ENCODE data around the gene SRSF5.

The SRSF5 gene

DNA sequence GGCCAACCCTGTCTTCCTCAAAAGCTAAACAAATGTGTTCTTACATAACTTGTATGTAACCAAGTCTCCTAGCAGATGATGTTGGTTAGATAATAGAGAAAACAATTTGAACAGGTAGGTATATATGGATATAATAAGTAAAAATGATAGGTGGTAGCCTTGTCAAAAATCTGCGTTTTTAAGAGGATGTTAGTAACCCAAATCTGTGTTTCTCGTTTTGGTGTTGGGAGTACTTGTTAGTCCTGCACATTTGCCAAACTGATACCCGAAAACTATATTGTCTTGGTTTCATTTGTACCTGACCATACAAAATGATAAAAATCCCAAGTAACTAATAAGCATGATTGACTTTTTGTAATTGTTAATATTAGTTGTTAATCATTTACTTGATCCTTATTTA lies 8.1 kb downstream of the SRSF5 start:
- TF ChIP-seq, protein P1, sequence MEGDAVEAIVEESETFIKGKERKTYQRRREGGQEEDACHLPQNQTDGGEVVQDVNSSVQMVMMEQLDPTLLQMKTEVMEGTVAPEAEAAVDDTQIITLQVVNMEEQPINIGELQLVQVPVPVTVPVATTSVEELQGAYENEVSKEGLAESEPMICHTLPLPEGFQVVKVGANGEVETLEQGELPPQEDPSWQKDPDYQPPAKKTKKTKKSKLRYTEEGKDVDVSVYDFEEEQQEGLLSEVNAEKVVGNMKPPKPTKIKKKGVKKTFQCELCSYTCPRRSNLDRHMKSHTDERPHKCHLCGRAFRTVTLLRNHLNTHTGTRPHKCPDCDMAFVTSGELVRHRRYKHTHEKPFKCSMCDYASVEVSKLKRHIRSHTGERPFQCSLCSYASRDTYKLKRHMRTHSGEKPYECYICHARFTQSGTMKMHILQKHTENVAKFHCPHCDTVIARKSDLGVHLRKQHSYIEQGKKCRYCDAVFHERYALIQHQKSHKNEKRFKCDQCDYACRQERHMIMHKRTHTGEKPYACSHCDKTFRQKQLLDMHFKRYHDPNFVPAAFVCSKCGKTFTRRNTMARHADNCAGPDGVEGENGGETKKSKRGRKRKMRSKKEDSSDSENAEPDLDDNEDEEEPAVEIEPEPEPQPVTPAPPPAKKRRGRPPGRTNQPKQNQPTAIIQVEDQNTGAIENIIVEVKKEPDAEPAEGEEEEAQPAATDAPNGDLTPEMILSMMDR (conservative IDR thresholded peaks at IDR 0.05; ENCODE audit: low read length), result no peak
- no peak for TF ChIP-seq EZH2phosphoT487 (IDR thresholded peaks at IDR 0.05; ENCODE audit: borderline replicate concordance)
- Histone ChIP-seq H3K4me1 (ENCODE audit: insufficient read depth, low read length, poor library complexity, severe bottlenecking) (peaks cover 17% of the 10 kb centered on the region), H3K36me3 (ENCODE audit: insufficient read depth, low read length) (peaks cover 82% of the 10 kb centered on the region), H3K79me2 (ENCODE audit: insufficient read depth, low read length) (peaks cover 52% of the 10 kb centered on the region), H4K20me1 (ENCODE audit: insufficient read depth, low read length, poor library complexity, severe bottlenecking) (peaks cover 41% of the 10 kb centered on the region), H3K9ac (ENCODE audit: low read depth, low read length, poor library complexity, severe bottlenecking) (no peak overlapping the region), H3K4me2 (ENCODE audit: low read depth, low read length, poor library complexity, severe bottlenecking) (no peak overlapping the region), H2AFZ (ENCODE audit: low read length) (no peak overlapping the region), H3K9me3 (ENCODE audit: insufficient read depth, low read depth, low read length) (no peaks in the 10 kb centered on the region), H3K9me2 (replicated peaks; ENCODE audit: low read depth, low read length) (no peaks in the 10 kb centered on the region), H3K27me3 (ENCODE audit: insufficient read depth, low read length, poor library complexity, severe bottlenecking) (no peaks in the 10 kb centered on the region), H3F3A (ENCODE audit: low read depth) (no peaks in the 10 kb centered on the region; the same call in 1 of the 2 replicates), H3K4me3 (ENCODE audit: low read length, poor library complexity, severe bottlenecking) (no peak overlapping the region)

- H3K9me3 ChIP-seq (ENCODE audit: insufficient read depth, low read depth, low read length), result no peaks in the 10 kb centered on the region
- no peaks in the 10 kb centered on the region; the same call in 1 of the 2 replicates for H3F3A ChIP-seq (ENCODE audit: low read depth)
- H3K4me3 ChIP-seq (ENCODE audit: low read length, poor library complexity, severe bottlenecking), result no peak overlapping the region
- no peak overlapping the region for H3K9ac ChIP-seq (ENCODE audit: low read depth, low read length, poor library complexity, severe bottlenecking)
- peaks cover 22% of the 10 kb centered on the region for H4K20me1 ChIP-seq (ENCODE audit: insufficient read depth, low read length, poor library complexity, severe bottlenecking)
- no peak overlapping the region for H3K4me2 ChIP-seq (ENCODE audit: low read depth, low read length, poor library complexity, severe bottlenecking)
- H3K9me2 ChIP-seq (replicated peaks; ENCODE audit: low read depth, low read length), result no peaks in the 10 kb centered on the region
- H3K36me3 ChIP-seq (ENCODE audit: insufficient read depth, low read length), result peaks cover 62% of the 10 kb centered on the region
- no peaks in the 10 kb centered on the region for H3K4me1 ChIP-seq (ENCODE audit: insufficient read depth, low read length, poor library complexity, severe bottlenecking)
- H2AFZ ChIP-seq (ENCODE audit: low read length), result no peak overlapping the region
- TF ChIP-seq, protein P1 (conservative IDR thresholded peaks at IDR 0.05; ENCODE audit: low read length), result no peak
- no peak for TF ChIP-seq EZH2phosphoT487 (IDR thresholded peaks at IDR 0.05; ENCODE audit: borderline replicate concordance)
- H3K27me3 ChIP-seq (ENCODE audit: insufficient read depth, low read length, poor library complexity, severe bottlenecking), result no peaks in the 10 kb centered on the region
- H3K79me2 ChIP-seq (ENCODE audit: insufficient read depth, low read length), result peaks cover 33% of the 10 kb centered on the region
Measured at GRCh38 chr14:69776875-69777453, 10.0 kb downstream of the SRSF5 start.

DNA sequence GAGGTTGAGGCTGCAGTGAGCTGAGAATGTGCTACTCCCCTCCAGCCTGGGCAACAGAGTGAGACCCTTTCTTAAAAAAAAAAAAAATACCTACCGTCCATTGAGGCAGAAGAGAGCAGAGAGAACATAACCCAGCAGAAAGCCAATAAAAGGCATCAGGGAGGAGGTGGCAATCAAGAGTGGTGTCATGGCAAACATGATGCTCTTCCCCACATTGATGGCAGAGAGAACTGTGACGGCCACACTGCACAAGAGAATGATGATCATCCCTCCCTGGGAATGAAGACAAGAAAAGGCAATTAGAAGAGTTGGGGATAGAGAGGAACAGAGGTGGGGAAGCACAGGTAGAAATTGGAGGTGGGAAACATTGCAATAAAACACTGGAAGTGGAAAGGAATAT lies 12.1 kb downstream of the SRSF5 start:
- Histone ChIP-seq H3F3A (ENCODE audit: low read depth) (no peaks in the 10 kb centered on the region), H3K27me3 (ENCODE audit: insufficient read depth, low read length, poor library complexity, severe bottlenecking) (no peaks in the 10 kb centered on the region), H3K9me2 (replicated peaks; ENCODE audit: low read depth, low read length) (no peaks in the 10 kb centered on the region), H2AFZ (ENCODE audit: low read length) (no peak overlapping the region), H3K4me2 (ENCODE audit: low read depth, low read length, poor library complexity, severe bottlenecking) (no peak overlapping the region), H3K79me2 (ENCODE audit: insufficient read depth, low read length) (peaks cover 16% of the 10 kb centered on the region), H3K4me1 (ENCODE audit: insufficient read depth, low read length, poor library complexity, severe bottlenecking) (no peaks in the 10 kb centered on the region), H3K36me3 (ENCODE audit: insufficient read depth, low read length) (peaks cover 41% of the 10 kb centered on the region; the same call in 1 of the 2 replicates), H3K4me3 (ENCODE audit: low read length, poor library complexity, severe bottlenecking) (no peak overlapping the region), H3K9me3 (ENCODE audit: insufficient read depth, low read depth, low read length) (no peaks in the 10 kb centered on the region), H3K9ac (ENCODE audit: low read depth, low read length, poor library complexity, severe bottlenecking) (no peak overlapping the region), H4K20me1 (ENCODE audit: insufficient read depth, low read length, poor library complexity, severe bottlenecking) (peaks cover 13% of the 10 kb centered on the region)
- TF ChIP-seq EZH2phosphoT487 (IDR thresholded peaks at IDR 0.05; ENCODE audit: borderline replicate concordance), result no peak
- TF ChIP-seq, protein P1 (conservative IDR thresholded peaks at IDR 0.05; ENCODE audit: low read length), result no peak

Data from Loucy (cell line).